ENCODE data around the gene GABRG1.

The GABRG1 gene

GRCh38 chr4:45989775-45990174 is 134.1 kb downstream of the GABRG1 start:
- H3K36me3 ChIP-seq: no peaks in the 10 kb centered on the region
- no peaks in the 10 kb centered on the region for H3K9me3 ChIP-seq
- H3K27ac ChIP-seq: no peak overlapping the region
- no peak overlapping the region for H3K4me3 ChIP-seq
- H3K4me1 ChIP-seq: no peaks in the 10 kb centered on the region
- no peak for DNase-seq
- no peak for TF ChIP-seq CTCF (IDR thresholded peaks at IDR 0.05)
- intact Hi-C loops (cut with DNase I; ENCODE audit: low total_unique reads): no loop called here
- H3K27me3 ChIP-seq: no peaks in the 10 kb centered on the region

GRCh38 chr4:45987858-45988257 is 136.0 kb downstream of the GABRG1 start:
- no peak for TF ChIP-seq CTCF (IDR thresholded peaks at IDR 0.05)
- H3K4me1 ChIP-seq: no peaks in the 10 kb centered on the region
- intact Hi-C loops (cut with DNase I; ENCODE audit: low total_unique reads): no loop called here
- no peaks in the 10 kb centered on the region for H3K36me3 ChIP-seq
- no peak for DNase-seq
- no peak overlapping the region for H3K4me3 ChIP-seq
- H3K27ac ChIP-seq: no peak overlapping the region
- H3K27me3 ChIP-seq: no peaks in the 10 kb centered on the region
- no peaks in the 10 kb centered on the region for H3K9me3 ChIP-seq
